ENCODE data around the gene KDM4E. TPM values are rescaled to one million over a fixed set of nuclear protein-coding genes. Genes with fewer than 3 reads are reported as not detected.
"Not testable (repeated sequence)": the region's sequence is repeated elsewhere in the genome, so short reads cannot be mapped to it uniquely, and the experiment has no call there.

KDM4E gene
- polyA plus RNA-seq, 1 experiment: not detected

DNA sequence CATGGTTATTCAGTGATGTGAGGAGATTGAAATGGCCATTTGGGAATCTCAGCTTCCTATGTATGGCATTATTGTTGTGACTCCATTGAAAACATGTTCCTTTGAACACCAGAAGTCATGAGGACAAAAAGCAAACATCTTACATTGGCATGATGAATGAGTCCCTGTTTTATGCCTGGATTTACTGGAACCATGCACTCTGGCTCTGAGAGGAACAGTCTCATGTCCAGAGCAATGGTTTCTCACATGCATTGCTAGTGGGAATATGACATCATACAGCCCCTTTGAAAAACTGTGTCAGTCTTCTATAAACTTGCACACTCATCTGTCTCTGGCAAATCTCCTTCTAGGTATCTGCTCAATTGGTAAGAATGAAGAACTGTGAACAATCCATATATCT is 20.8 kb downstream of the KDM4E start:
- no peak for TF ChIP-seq CTCF (IDR thresholded peaks at IDR 0.05; ENCODE audit: low read depth, low read length)
- Histone ChIP-seq H3K9me3 (ENCODE audit: control insufficient read depth, insufficient read depth, low read length) (no peaks in the 10 kb centered on the region), H3K4me3 (ENCODE audit: low read depth, low read length) (no peak overlapping the region), H3K27ac (ENCODE audit: low read depth, low read length) (no peak overlapping the region), H3K27me3 (ENCODE audit: control insufficient read depth, insufficient read depth, low read length) (peaks cover 13% of the 10 kb centered on the region)
- ChIA-PET POLR2A (no interaction called here), CTCF (no interaction called here)
- DNase-seq (ENCODE audit: low read depth, low spot score): no peak

GRCh38 chr11:95049122-95049521 is 24.1 kb downstream of the KDM4E start, which contains the start of gene KDM4F:
Gene KDM4F, plus strand, starts transcription at chr11:95049422.
- H3K9me3 ChIP-seq (ENCODE audit: control insufficient read depth, insufficient read depth, low read length); CTCF ChIA-PET; DNase-seq (ENCODE audit: low read depth, low spot score); POLR2A ChIA-PET; H3K27ac ChIP-seq (ENCODE audit: low read depth, low read length); H3K27me3 ChIP-seq (ENCODE audit: control insufficient read depth, insufficient read depth, low read length); H3K4me3 ChIP-seq (ENCODE audit: low read depth, low read length): not testable (repeated sequence)

DNA sequence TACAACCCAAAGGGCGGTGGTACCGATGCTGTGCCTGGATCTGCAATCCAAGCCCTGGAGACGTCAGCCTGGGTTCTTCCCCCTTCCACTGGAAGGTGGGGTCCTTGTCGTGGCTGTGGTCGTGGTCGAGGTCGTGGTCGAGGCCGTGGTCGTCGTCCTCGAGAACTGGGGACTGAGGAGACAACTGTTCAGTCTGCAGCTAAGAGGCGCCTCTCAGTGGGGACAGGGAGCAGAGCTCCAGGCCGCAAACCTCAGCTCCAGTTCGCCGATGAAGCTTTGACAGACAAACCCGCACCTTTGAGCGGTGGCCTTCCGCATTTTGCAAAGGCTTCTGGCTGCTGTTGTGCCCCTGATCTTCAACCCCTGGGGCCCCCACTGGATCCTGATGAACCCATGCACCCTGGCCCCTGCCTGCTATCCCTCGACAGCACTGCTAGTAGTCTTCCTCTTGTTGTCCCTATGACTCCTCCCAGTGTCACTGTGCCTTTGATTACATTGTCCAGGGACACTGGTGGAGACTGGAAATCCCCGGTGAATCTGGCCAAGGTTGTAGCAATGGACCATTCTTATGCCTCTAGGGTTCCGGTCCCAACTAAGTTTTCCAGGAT is 25.6 kb downstream of the KDM4E start:
- no peak for TF ChIP-seq CTCF (IDR thresholded peaks at IDR 0.05; ENCODE audit: low read depth, low read length)
- POLR2A ChIA-PET: no interaction called here

DNA sequence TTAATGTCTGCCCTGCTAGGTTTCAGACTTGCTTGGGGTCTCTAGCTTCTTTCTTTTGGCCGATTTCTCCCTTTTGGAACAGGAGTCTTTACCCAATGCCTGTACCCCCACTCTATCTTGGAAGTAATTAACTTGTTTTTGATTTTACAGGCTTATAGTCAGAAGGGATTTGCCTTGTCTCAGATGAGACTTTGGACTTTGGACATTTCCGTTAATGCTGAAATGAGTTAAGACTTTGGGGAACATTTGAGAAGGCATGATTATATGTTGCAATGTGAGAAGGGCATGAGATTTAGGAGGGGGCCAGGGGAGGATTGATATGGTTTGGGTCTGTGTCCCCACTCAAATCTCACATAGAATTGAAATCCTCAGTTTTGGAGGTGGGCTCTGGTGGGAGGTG is 29.3 kb downstream of the KDM4E start:
- CTCF ChIA-PET: no interaction called here
- POLR2A ChIA-PET: no interaction called here
- Histone ChIP-seq H3K27me3 (ENCODE audit: control insufficient read depth, insufficient read depth, low read length) (peaks cover 3% of the 10 kb centered on the region), H3K4me3 (ENCODE audit: low read depth, low read length) (no peak overlapping the region), H3K27ac (ENCODE audit: low read depth, low read length) (no peak overlapping the region), H3K9me3 (ENCODE audit: control insufficient read depth, insufficient read depth, low read length) (no peaks in the 10 kb centered on the region)
- no peak for DNase-seq (ENCODE audit: low read depth, low spot score)
- TF ChIP-seq CTCF (IDR thresholded peaks at IDR 0.05; ENCODE audit: low read depth, low read length): no peak

More for the DNA sequence above, 25.6 kb downstream of the KDM4E start:
- no peak overlapping the region for H3K4me3 ChIP-seq (ENCODE audit: low read depth, low read length)
- CTCF ChIA-PET: no interaction called here
- no peak for DNase-seq (ENCODE audit: low read depth, low spot score)
- H3K27me3 ChIP-seq (ENCODE audit: control insufficient read depth, insufficient read depth, low read length): no peaks in the 10 kb centered on the region
- H3K27ac ChIP-seq (ENCODE audit: low read depth, low read length): no peak overlapping the region
- H3K9me3 ChIP-seq (ENCODE audit: control insufficient read depth, insufficient read depth, low read length): no peaks in the 10 kb centered on the region

GRCh38 chr11:95055283-95055897 is 30.3 kb downstream of the KDM4E start:
- Histone ChIP-seq H3K9me3 (ENCODE audit: control insufficient read depth, insufficient read depth, low read length) (no peaks in the 10 kb centered on the region), H3K27me3 (ENCODE audit: control insufficient read depth, insufficient read depth, low read length) (peaks cover 3% of the 10 kb centered on the region), H3K4me3 (ENCODE audit: low read depth, low read length) (no peak overlapping the region), H3K27ac (ENCODE audit: low read depth, low read length) (no peak overlapping the region)
- no peak for TF ChIP-seq CTCF (IDR thresholded peaks at IDR 0.05; ENCODE audit: low read depth, low read length)
- CTCF ChIA-PET: interaction anchor here (1.3 kb wide), 1 partner anchor 432 kb away, joined by 4 read pairs; no protein-coding TSS in a partner anchor
- POLR2A ChIA-PET: no interaction called here
- no peak for DNase-seq (ENCODE audit: low read depth, low spot score)
